Uterus (tissue), 2 donors: ENCODE data around the gene TBC1D14.

Source experiments
- POLR2A ChIP-seq, 2 donors: fragments of 450-650 bp; IDR thresholded peaks; one replicate each; pipeline ENCODE4 v1.6.1; 2016; ENCODE audit warnings: antibody characterized with exemption in 2 of 2, mild to moderate bottlenecking in 1 of 2, moderate library complexity in 1 of 2
- TF ChIP-seq, protein P1 (sequence below), 4 experiments: fragments of 200-600 bp in 2 of 4; fragments of 450-650 bp in 2 of 4; sonication (generic) in 2 of 4; IDR thresholded peaks; one replicate each; pipeline ENCODE4 v1.5.1; 2016 to 2019; ENCODE audit warnings: antibody characterized with exemption in 4 of 4, mild to moderate bottlenecking in 2 of 4, moderate library complexity in 1 of 4

GRCh38 chr4:6905516-6906445 lies 3.8 kb upstream of the TBC1D14 start:
- TF ChIP-seq, protein P1, sequence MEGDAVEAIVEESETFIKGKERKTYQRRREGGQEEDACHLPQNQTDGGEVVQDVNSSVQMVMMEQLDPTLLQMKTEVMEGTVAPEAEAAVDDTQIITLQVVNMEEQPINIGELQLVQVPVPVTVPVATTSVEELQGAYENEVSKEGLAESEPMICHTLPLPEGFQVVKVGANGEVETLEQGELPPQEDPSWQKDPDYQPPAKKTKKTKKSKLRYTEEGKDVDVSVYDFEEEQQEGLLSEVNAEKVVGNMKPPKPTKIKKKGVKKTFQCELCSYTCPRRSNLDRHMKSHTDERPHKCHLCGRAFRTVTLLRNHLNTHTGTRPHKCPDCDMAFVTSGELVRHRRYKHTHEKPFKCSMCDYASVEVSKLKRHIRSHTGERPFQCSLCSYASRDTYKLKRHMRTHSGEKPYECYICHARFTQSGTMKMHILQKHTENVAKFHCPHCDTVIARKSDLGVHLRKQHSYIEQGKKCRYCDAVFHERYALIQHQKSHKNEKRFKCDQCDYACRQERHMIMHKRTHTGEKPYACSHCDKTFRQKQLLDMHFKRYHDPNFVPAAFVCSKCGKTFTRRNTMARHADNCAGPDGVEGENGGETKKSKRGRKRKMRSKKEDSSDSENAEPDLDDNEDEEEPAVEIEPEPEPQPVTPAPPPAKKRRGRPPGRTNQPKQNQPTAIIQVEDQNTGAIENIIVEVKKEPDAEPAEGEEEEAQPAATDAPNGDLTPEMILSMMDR (IDR thresholded peaks at IDR 0.05) = no peak
- TF ChIP-seq POLR2A (IDR thresholded peaks at IDR 0.05) = no peak
